ENCODE measurements around the gene TJP2.

The TJP2 gene

GRCh38 chr9:69234683-69235082 is 60.6 kb downstream of the TJP2 start (continued):
- no peak for TF ChIP-seq SETDB1 (IDR thresholded peaks at IDR 0.05; ENCODE audit: insufficient read length, low read length)
- TF ChIP-seq ZNF280D (tag by site-specific recombination; IDR thresholded peaks at IDR 0.05) = no peak

- TF ChIP-seq ZNF623 (tag by site-specific recombination; IDR thresholded peaks at IDR 0.05) (no peak), ZNF362 (tag by site-specific recombination; IDR thresholded peaks at IDR 0.05) (no peak)
- CTCF ChIA-PET = interaction anchor here (0.9 to 3.1 kb wide), 3 partner anchors 9 to 43 kb away, joined by 3 to 20 read pairs (median 3); no protein-coding TSS in a partner anchor
- H3K36me3 ChIP-seq (ENCODE audit: control insufficient read depth in 2 of 2, insufficient read depth in 1 of 2, low read length in 2 of 2) = peaks cover 12 to 64% of the 10 kb centered on the region in 2 experiments
- no peaks in the 10 kb centered on the region for H3K9me3 ChIP-seq (ENCODE audit: control insufficient read depth, insufficient read depth, low read depth, low read length)
- no peak overlapping the region for H3K27ac ChIP-seq (ENCODE audit: extremely low read depth, low read depth, low read length)
- POLR2A ChIA-PET = no interaction called here
- H3K4me3 ChIP-seq (ENCODE audit: low read depth, low read length) = no peak overlapping the region
- H3K4me1 ChIP-seq (ENCODE audit: control insufficient read depth, insufficient read depth, low read length) = no peaks in the 10 kb centered on the region
These were observed 62.1 kb downstream of the TJP2 start for GRCh38 chr9:69236188-69236587.

GRCh38 chr9:69237702-69238295 is 63.7 kb downstream of the TJP2 start:
- ChIA-PET CTCF (interaction anchor here (0.7 to 3.1 kb wide), 4 partner anchors 14 to 184 kb away, joined by 3 to 20 read pairs (median 4); no protein-coding TSS in a partner anchor), POLR2A (no interaction called here)
- no peak for TF ChIP-seq BCL6B (tag by site-specific recombination; IDR thresholded peaks at IDR 0.05)
- no peak for TF ChIP-seq ZNF707 (tag by site-specific recombination; IDR thresholded peaks at IDR 0.05)
- TF ChIP-seq ZBTB49 (tag by site-specific recombination; IDR thresholded peaks at IDR 0.05; ENCODE audit: low read depth) = no peak
- TF ChIP-seq ZNF560 (tag by site-specific recombination; IDR thresholded peaks at IDR 0.05; ENCODE audit: borderline replicate concordance) = no peak
- Histone ChIP-seq H3K4me3 (ENCODE audit: low read depth, low read length) (no peak overlapping the region), H3K9me3 (ENCODE audit: control insufficient read depth, insufficient read depth, low read depth, low read length) (no peaks in the 10 kb centered on the region), H3K27ac (ENCODE audit: extremely low read depth, low read depth, low read length) (no peak overlapping the region), H3K4me1 (ENCODE audit: control insufficient read depth, insufficient read depth, low read length) (no peaks in the 10 kb centered on the region), H3K36me3 (ENCODE audit: control insufficient read depth in 2 of 2, insufficient read depth in 1 of 2, low read length in 2 of 2) (peaks cover 12 to 64% of the 10 kb centered on the region in 2 experiments)

- POLR2A ChIA-PET = no interaction called here
- peaks cover 12 to 47% of the 10 kb centered on the region in 2 experiments for H3K36me3 ChIP-seq (ENCODE audit: control insufficient read depth in 2 of 2, insufficient read depth in 1 of 2, low read length in 2 of 2)
- H3K4me1 ChIP-seq (ENCODE audit: control insufficient read depth, insufficient read depth, low read length) = no peaks in the 10 kb centered on the region
- no peaks in the 10 kb centered on the region for H3K9me3 ChIP-seq (ENCODE audit: control insufficient read depth, insufficient read depth, low read depth, low read length)
- CTCF ChIA-PET = interaction anchor here (0.5 to 0.8 kb wide), 2 partner anchors 19 to 1319 kb away, joined by 3 to 5 read pairs; no protein-coding TSS in a partner anchor
- no peak overlapping the region for H3K27ac ChIP-seq (ENCODE audit: extremely low read depth, low read depth, low read length)
- no peak overlapping the region for H3K4me3 ChIP-seq (ENCODE audit: low read depth, low read length)
- no peak for TF ChIP-seq ZNF549 (tag by site-specific recombination; IDR thresholded peaks at IDR 0.05)
- TF ChIP-seq ZNF501 (tag by site-specific recombination; IDR thresholded peaks at IDR 0.05) = no peak
- no peak for TF ChIP-seq ZNF664 (tag by site-specific recombination; IDR thresholded peaks at IDR 0.05)
- TF ChIP-seq ZBTB20 (tag by site-specific recombination; IDR thresholded peaks at IDR 0.05) = no peak
- no peak for TF ChIP-seq ZNF112 (tag by site-specific recombination; IDR thresholded peaks at IDR 0.05)
- TF ChIP-seq CTCF (tag by site-specific recombination; IDR thresholded peaks at IDR 0.05) = no peak
- TF ChIP-seq ZNF585B (tag by site-specific recombination; IDR thresholded peaks at IDR 0.05) = no peak
- TF ChIP-seq ZFP69B (tag by site-specific recombination; IDR thresholded peaks at IDR 0.05) = no peak
- no peak for TF ChIP-seq GLI2 (tag by site-specific recombination; IDR thresholded peaks at IDR 0.05; ENCODE audit: borderline replicate concordance, low read depth)
- TF ChIP-seq MEIS1 (CRISPR knock-in tag; IDR thresholded peaks at IDR 0.05; ENCODE audit: borderline replicate concordance) = no peak
These were observed 69.0 kb downstream of the TJP2 start for GRCh38 chr9:69243116-69243515.
